Testis (tissue), 3 donors: Measurements from ENCODE around the gene POLR1A. TPM values are rescaled to one million over a fixed set of nuclear protein-coding genes. Genes with fewer than 3 reads are reported as not detected.

Experiments used
- DNase-seq: peaks from one replicate; pipeline ENCODE4 v3.0.0-alpha.2; 2019
- H3K27ac ChIP-seq, 2 donors: fragments of 200-600 bp; sonication (generic); one replicate each; pipeline ENCODE4 v1.5.1; 2019
- H3K27me3 ChIP-seq: fragments of 200-600 bp; sonication (generic); one replicate; pipeline ENCODE4 v1.5.1; 2019
- H3K36me3 ChIP-seq: fragments of 200-600 bp; sonication (generic); one replicate; pipeline ENCODE4 v1.5.1; 2017; ENCODE audit warnings: low read depth; ENCODE audit errors: missing control alignments
- H3K4me1 ChIP-seq: fragments of 200-600 bp; sonication (generic); one replicate; pipeline ENCODE4 v1.5.1; 2019
- H3K4me3 ChIP-seq, 2 donors: fragments of 200-600 bp; sonication (generic); one replicate each; pipeline ENCODE4 v1.5.1; 2017 to 2019
- H3K9me3 ChIP-seq: fragments of 200-600 bp; sonication (generic); one replicate; pipeline ENCODE4 v1.5.1; 2017
- POLR2A ChIP-seq: fragments of 450-650 bp; IDR thresholded peaks from one replicate; pipeline ENCODE4 v1.6.1; 2017; ENCODE audit warnings: antibody characterized with exemption, mild to moderate bottlenecking, moderate library complexity
- WGBS, 2 donors: methylation state at CpG; one replicate each; pipeline ENCODE4 v1.1.5; 2018; 5-methylcytosine and 5-hydroxymethylcytosine counted together
- intact Hi-C: fragments of 100-400 bp; cut with DNase I; formaldehyde crosslinking; loops from one replicate; pipeline ENCODE4 v1.15.1; 2023; ENCODE audit warnings: low total_unique reads
- polyA plus RNA-seq: library from polyadenylated mRNA; stranded (reverse); fragments of 350-450 nt; fragmentation: Illumina TruSeq; extraction: RNeasy Lipid Tissue Mini Kit (QIAGEN cat#74804); gene quantifications from one replicate; pipeline ENCODE4 v1.2.3, GENCODE V29; 2014; ENCODE audit warnings: low read depth, low replicate concordance; ENCODE audit not compliant: insufficient read depth
- total RNA-seq, 2 donors: library from RNA; depleted of rRNA; stranded (reverse); fragments of >200 nt; gene quantifications; one replicate each; pipeline ENCODE4 v1.2.3, GENCODE V29; 2016
- TF ChIP-seq, protein P1 (sequence below), 3 experiments: fragments of 450-650 bp in 2 of 3; fragments of 200-600 bp in 1 of 3; sonication (generic) in 1 of 3; IDR thresholded peaks; one replicate each; pipeline ENCODE4 v1.5.1; 2016 to 2019; ENCODE audit warnings: antibody characterized with exemption in 3 of 3, mild to moderate bottlenecking in 2 of 3, moderate library complexity in 1 of 3

Gene POLR1A
- total and polyA plus RNA-seq, 3 donors from 2014 or later: 20.0 to 28.7 (median 28.1) TPM

DNA sequence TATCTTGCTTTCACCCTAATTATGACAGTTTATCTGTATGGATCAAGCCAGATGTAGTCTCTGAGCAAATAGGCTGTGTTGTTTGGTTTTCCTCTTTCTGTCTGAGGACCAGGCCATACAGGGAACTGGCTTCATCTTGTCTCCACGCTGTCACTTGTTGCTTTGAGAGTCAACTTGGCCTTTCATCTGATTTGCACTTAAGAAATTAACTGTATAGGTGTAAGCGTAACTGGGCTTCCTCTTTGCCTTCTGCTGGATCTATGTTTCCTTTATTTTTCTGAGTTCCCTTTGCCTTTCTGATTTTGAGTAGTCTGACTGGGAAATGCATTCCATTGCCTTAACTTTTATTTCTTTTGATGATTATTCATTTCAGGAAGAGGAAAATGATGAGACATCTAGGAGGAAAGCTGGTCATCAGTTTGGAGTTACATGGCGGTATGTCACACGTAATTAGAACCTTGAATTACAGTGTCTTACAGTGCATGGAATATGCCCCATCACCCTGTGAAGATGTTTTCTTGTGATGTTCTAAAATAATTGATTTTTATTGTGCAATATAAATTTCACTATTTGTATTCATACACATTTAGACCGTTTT is 17.7 kb upstream of the POLR1A start:
- no peak for TF ChIP-seq POLR2A
- TF ChIP-seq, protein P1, sequence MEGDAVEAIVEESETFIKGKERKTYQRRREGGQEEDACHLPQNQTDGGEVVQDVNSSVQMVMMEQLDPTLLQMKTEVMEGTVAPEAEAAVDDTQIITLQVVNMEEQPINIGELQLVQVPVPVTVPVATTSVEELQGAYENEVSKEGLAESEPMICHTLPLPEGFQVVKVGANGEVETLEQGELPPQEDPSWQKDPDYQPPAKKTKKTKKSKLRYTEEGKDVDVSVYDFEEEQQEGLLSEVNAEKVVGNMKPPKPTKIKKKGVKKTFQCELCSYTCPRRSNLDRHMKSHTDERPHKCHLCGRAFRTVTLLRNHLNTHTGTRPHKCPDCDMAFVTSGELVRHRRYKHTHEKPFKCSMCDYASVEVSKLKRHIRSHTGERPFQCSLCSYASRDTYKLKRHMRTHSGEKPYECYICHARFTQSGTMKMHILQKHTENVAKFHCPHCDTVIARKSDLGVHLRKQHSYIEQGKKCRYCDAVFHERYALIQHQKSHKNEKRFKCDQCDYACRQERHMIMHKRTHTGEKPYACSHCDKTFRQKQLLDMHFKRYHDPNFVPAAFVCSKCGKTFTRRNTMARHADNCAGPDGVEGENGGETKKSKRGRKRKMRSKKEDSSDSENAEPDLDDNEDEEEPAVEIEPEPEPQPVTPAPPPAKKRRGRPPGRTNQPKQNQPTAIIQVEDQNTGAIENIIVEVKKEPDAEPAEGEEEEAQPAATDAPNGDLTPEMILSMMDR (IDR thresholded peaks at IDR 0.05): no peak
- Histone ChIP-seq H3K36me3 (no peaks in the 10 kb centered on the region), H3K27me3 (no peaks in the 10 kb centered on the region), H3K4me3 (no peak overlapping the region), H3K9me3 (no peaks in the 10 kb centered on the region), H3K4me1 (no peaks in the 10 kb centered on the region), H3K27ac (no peak overlapping the region)
- 92 to 93% methylated on average over 5 of the region's 5 CpGs for WGBS, 2 donors
- intact Hi-C loops: no loop called here
- no peak for DNase-seq

DNA sequence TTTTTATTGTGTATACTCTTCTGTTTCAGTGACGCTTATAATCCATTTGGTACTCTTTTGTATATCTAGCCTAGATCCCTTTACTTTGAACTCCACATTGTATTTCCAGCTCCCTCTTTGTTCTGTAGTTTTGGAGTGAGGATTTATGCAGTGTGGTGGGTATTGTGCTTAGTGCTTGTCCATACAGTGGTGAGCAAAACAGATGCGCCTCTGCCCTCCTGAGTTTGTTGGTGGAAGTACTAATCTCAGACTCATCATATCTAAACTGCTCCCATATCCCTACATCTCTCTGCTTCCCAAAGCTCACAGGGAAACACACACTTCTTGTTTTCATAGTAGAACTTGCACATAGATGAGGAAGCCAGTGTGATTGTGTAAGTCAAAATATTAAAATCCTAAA is 12.4 kb upstream of the POLR1A start:
- TF ChIP-seq, protein P1 (IDR thresholded peaks at IDR 0.05): no peak
- TF ChIP-seq POLR2A: no peak
- Histone ChIP-seq H3K36me3 (no peaks in the 10 kb centered on the region), H3K27me3 (no peaks in the 10 kb centered on the region), H3K9me3 (no peaks in the 10 kb centered on the region), H3K4me3 (no peak overlapping the region), H3K4me1 (no peaks in the 10 kb centered on the region), H3K27ac (no peak overlapping the region)
- WGBS, 2 donors: 90 to 94% methylated on average over 2 of the region's 2 CpGs
- intact Hi-C loops: no loop called here
- DNase-seq: no peak

DNA sequence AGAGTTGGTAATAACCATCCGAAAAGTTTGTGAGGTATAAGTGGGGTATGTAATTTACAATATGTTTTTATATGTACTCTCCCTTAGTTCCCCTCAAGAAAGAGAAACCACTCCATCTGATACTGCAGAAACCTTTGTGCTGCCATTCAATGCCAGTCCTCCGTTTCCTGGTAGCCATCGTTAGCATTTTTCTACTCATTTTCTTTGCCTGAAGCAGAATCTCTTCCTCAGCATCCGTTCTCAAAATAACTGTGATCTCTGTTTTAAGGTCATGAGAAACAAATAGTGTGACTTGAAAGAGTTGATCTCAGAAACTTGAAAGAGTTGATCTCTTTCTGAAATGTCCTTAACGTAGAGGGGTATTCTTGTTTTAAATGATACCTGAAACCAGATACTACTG is 1.3 kb upstream of the POLR1A start:
- Histone ChIP-seq H3K4me1 (peaks cover 19% of the 10 kb centered on the region), H3K27me3 (no peaks in the 10 kb centered on the region), H3K4me3 (peak overlapping the region; percentile 77 to 79), H3K36me3 (no peaks in the 10 kb centered on the region), H3K27ac (no peak overlapping the region), H3K9me3 (no peaks in the 10 kb centered on the region)
- TF ChIP-seq, protein P1 (IDR thresholded peaks at IDR 0.05): no peak
- TF ChIP-seq POLR2A: no peak
- WGBS, 2 donors: 14 to 16% methylated on average over 5 of the region's 5 CpGs
- no peak for DNase-seq
- intact Hi-C loops: no loop called here

GRCh38 chr2:86105969-86106945 is 571 bp upstream of the POLR1A start, which contains the start of gene PTCD3:
TSS of gene PTCD3 (plus strand) at chr2:86106235. CDS start at chr2:86106248, 13 bp downstream.
- peak; percentile 98 for DNase-seq
- 0 to 1% methylated on average over 37 to 44 of the region's 44 CpGs for WGBS, 2 donors
- no peak for TF ChIP-seq POLR2A
- TF ChIP-seq, protein P1 (IDR thresholded peaks at IDR 0.05): peak in 1 of 3 experiments; percentile 9
- peak within 1 kb of the TSS; percentile 77 to 79 for H3K4me3 ChIP-seq
- no peaks in the 10 kb centered on the region for H3K27me3 ChIP-seq
- H3K36me3 ChIP-seq: no peaks in the 10 kb centered on the region
- peaks cover 19% of the 10 kb centered on the region for H3K4me1 ChIP-seq
- no peaks in the 10 kb centered on the region for H3K9me3 ChIP-seq
- H3K27ac ChIP-seq: peak within 1 kb of the TSS; percentile 72 to 90
- intact Hi-C loops: no loop called here
